KBM-7 (cell line): ENCODE measurements around the gene NLRC5.

ENCODE experiments used
- DNase-seq: peaks from one replicate; pipeline ENCODE4 v3.0.0-alpha.2; 2015
- in situ Hi-C: fragments of 300-500 bp; cut with MboI; formaldehyde crosslinking; loops from 2 replicates; pipeline ENCODE4 v1.14.3; 2020; ENCODE audit warnings: low sequenced_read_pairs, low pct_unique_long_range_greater_than_20kb, mixed read lengths

Gene NLRC5

DNA sequence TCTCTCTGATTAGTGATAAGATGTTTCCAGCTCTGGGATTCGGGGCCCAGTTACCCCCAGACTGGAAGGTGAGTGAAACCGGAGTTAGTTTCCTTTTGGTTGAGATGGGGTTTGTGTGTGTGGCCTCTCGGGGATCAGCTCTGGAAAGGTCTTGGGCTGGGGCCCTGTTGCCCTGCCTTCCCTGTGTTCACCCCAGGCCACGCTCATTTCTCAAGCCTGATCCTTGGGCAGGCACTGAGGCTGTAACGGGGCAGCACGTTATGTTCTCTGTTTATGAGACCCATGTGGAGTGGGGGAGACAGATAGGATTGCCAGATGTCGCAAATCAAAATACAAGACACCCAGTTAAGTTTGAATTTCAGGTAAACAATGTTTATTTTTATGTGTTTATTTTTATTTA lies 138.5 kb downstream of the NLRC5 start:
- DNase-seq: no peak
- in situ Hi-C loops: no loop called here

DNA sequence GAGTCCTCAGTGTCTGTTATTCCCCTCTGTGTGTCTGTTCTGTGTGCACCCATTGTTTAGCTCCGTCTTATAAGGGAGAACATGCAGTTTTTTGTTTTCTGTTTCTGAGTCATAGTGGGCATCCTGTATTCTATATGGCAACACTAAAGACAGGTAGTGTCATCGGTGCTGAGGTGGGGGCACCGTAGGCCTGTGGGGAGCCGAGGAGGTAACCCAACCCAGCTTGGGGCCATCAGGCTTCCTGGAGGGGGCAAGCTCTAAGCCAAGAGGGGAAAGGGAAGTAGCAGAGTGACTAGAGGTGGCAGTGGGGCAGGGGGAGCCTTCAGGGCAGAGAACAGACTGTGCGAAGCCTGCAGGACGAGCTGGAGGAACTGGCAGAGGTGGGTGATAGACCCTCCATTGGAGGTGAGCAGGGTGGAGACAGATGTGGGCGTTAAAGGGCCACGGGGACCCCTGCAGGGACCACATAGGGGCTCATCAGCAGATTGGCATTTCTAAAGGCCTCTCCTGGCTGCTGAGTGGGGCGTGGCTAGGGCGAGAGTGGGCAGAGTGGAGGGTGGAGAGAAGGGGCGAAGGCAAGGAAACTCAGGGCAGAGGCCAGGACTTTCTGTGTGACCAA lies 139.5 kb downstream of the NLRC5 start:
- in situ Hi-C loops: no loop called here
- no peak for DNase-seq

DNA sequence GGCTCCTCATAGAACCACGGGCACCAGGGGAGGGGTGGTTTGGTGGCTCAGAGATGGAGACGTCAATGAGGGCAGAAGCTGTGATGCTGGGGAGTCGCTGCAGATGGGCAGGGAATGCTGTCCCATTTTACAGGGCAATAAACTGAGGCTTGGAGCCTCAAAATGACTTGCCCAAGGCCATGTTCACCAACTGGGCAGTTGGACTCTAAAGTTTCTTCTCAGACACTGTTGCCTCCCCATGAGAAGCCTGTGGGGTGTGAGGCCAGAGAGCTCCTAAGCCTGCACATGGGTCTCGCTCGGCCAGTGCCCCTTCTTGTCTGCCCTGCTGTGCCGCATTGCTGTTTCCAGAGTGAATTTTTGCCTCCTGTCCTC lies 141.6 kb downstream of the NLRC5 start:
- no peak for DNase-seq
- in situ Hi-C loops: no loop called here

DNA sequence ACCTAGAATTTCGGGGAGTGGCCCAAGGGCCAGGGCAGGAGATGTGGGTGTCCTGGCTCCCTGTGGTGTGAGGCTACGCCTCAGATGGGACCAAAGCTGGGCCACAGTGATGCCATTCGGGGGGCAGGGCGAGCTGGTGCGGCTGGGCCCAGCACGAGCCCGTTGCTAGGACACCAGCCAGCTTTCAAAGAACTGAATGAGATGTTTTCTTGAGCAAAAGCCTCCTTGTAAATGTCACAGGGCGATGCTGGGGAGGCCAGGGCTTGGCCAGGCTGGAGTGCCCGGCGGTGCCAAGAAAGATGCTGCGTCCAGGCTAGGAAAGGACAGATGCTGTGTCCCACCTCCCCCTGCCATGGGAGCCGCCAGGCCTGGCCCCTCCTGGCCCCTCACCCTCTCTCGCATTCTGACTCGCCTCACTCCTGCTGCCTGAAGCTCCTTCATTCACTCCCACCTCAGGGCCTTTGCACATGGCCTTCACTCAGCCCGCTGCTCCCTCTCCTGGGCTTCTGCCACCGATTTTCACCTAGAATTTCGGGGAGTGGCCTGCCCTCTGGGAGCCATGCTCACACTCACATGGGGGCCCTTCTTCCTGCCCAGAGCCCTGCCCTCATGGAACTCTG lies 142.1 kb downstream of the NLRC5 start:
- no peak for DNase-seq
- in situ Hi-C loops: no loop called here

DNA sequence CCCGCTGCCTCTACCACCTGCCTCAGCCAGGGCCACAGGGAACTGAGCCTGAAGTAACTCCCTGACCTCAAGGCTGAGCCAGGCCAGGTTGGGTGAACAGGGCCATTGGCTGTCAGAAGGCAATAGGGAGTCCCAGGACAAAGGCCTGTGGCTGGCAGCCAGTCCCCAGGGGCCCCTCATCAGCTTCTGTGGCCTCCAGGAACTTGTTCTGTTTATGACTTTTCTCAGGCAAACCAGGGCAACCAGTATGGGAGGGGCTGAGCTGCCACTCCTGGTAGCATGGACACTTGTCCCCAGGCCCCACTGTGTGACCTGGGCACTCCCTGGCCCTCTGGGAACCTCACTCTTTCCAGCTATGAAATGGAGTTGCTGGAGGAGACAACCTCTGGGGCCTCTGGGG lies 143.1 kb downstream of the NLRC5 start:
- DNase-seq: no peak
- in situ Hi-C loops: no loop called here

DNA sequence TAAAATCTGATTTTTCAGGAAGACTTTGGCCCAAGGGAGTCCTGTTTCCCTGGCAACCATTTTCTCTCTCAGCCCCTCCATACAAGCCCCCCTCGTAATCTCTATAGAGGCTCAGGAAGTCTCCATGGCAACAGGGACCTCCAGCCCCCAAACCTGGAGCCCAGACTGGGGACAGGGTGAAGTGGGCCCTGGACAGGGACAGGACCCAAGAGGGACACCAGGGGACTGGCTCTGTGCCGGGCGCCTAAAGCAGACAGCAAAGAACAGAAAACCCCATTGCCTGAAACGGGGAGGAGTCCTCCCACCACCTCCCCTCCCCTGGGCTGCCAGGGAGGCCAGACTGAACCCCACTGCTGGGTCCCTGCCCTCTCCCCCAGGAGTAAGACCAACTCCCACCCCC lies 143.7 kb downstream of the NLRC5 start:
- in situ Hi-C loops: no loop called here
- DNase-seq: no peak
